Activated CD4-positive, CD25-positive, alpha-beta regulatory T cell treated with anti-CD3 and anti-CD28 coated beads, Interleukin-2, amount 50 U/mL, for 24 hours (primary cell): Measurements from ENCODE around the gene POLN.
A peak's percentile ranks its signal among the peaks of the same experiment; 100 is the strongest.

ENCODE experiments used
- ATAC-seq, 2 donors: fragments of 150-1000 bp; cut with Tn5 transposase; one replicate each; pipeline ENCODE4 v1.10.0; 2021; ENCODE audit warnings: mild to moderate bottlenecking in 1 of 2, moderate library complexity in 1 of 2

Gene POLN

GRCh38 chr4:2241410-2242353, at the start of gene POLN, which contains the start of gene HAUS3:
POLN (minus strand) TSS chr4:2242121; CDS start chr4:2229231, 12,890 bp downstream.
HAUS3 (minus strand) TSS chr4:2242121; CDS start chr4:2240946, 1,175 bp downstream.
- ATAC-seq = peak; percentile 89 to 91

- peak; percentile 53 to 80 for ATAC-seq
Measured at GRCh38 chr4:2290974-2291704, 49.2 kb upstream of the POLN start.

GRCh38 chr4:2290488-2290887, 48.6 kb upstream of the POLN start:
- no peak for ATAC-seq

GRCh38 chr4:2289955-2290333, 48.0 kb upstream of the POLN start:
- no peak for ATAC-seq

- no peak for ATAC-seq
Measured at GRCh38 chr4:2289311-2289954, 47.5 kb upstream of the POLN start.

GRCh38 chr4:2288051-2288541, 46.2 kb upstream of the POLN start:
- ATAC-seq = no peak

- no peak for ATAC-seq
Measured at GRCh38 chr4:2287594-2287915, 45.6 kb upstream of the POLN start.

GRCh38 chr4:2286904-2287593, 45.1 kb upstream of the POLN start:
- no peak for ATAC-seq

- no peak for ATAC-seq
Measured at GRCh38 chr4:2285613-2286381, 43.9 kb upstream of the POLN start.

- ATAC-seq = no peak
Measured at GRCh38 chr4:2284934-2285612, 43.2 kb upstream of the POLN start.

- ATAC-seq = no peak
Measured at GRCh38 chr4:2284161-2284933, 42.4 kb upstream of the POLN start.

GRCh38 chr4:2283199-2283711, 41.3 kb upstream of the POLN start:
- ATAC-seq = no peak

GRCh38 chr4:2281575-2282343, 39.8 kb upstream of the POLN start:
- peak; percentile 94 to 97 for ATAC-seq

- no peak for ATAC-seq
Measured at GRCh38 chr4:2280531-2281300, 38.8 kb upstream of the POLN start.

- ATAC-seq = no peak
Measured at GRCh38 chr4:2277956-2278355, 36.0 kb upstream of the POLN start.

- ATAC-seq = no peak
Measured at GRCh38 chr4:2276581-2277325, 34.8 kb upstream of the POLN start.

- no peak for ATAC-seq
Measured at GRCh38 chr4:2275546-2276251, 33.8 kb upstream of the POLN start.
